Stimulated activated memory B cell treated with anti-CD40 and anti-IgM and Interleukin-4, amounts not matched to agents 10 μg/mL and 1 μg/mL and 100 μg/mL, for 72 hours (primary cell): ENCODE results near the gene CABS1.

Source experiments
- ATAC-seq: fragments of 150-1000 bp; cut with Tn5 transposase; 2 replicates; pipeline ENCODE4 v1.10.0; 2021
- H3K27ac Mint-ChIP-seq: one replicate; pipeline ENCODE4 v1.8.0; 2022; ENCODE audit warnings: mild to moderate bottlenecking, mixed read lengths
- H3K27me3 Mint-ChIP-seq: one replicate; pipeline ENCODE4 v1.8.0; 2022; ENCODE audit warnings: mixed read lengths
- H3K36me3 Mint-ChIP-seq: one replicate; pipeline ENCODE4 v1.8.0; 2022; ENCODE audit warnings: mixed read lengths
- H3K4me1 Mint-ChIP-seq: one replicate; pipeline ENCODE4 v1.8.0; 2022; ENCODE audit warnings: mixed read lengths
- H3K4me3 Mint-ChIP-seq: one replicate; pipeline ENCODE4 v1.8.0; 2022; ENCODE audit warnings: mild to moderate bottlenecking, moderate library complexity, mixed read lengths
- H3K9me3 Mint-ChIP-seq: one replicate; pipeline ENCODE4 v1.8.0; 2022; ENCODE audit warnings: mixed read lengths

Gene CABS1

DNA sequence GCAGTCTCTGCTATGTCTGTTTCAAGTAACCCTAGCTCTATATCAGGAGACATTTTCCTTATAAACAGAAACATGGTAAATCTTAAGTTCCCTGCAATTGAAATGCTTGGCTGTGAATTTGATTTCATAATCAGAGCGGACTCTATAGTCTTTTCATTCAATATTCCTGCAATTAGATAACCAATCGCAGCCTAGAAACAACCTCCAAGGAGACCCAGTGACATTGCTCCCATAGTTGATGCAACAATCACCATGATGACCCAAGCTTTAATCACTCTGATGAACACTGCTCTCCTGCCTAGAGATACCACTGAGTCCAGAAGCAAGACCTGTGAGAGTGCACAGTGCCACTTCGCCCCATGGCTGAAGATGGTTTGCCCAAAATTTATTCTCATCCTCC lies at the start of gene CABS1:
Gene CABS1, plus strand, starts transcription at position 301 of the 400 bp plus-strand sequence. Its CDS starts 59 bp downstream, at position 360.
- Mint-ChIP-seq H3K27me3 (no peaks in the 10 kb centered on the region), H3K27ac (no peak within 1 kb of the TSS), H3K36me3 (no peaks in the 10 kb centered on the region), H3K9me3 (no peaks in the 10 kb centered on the region), H3K4me1 (no peaks in the 10 kb centered on the region), H3K4me3 (no peak within 1 kb of the TSS)
- ATAC-seq, result no peak

- Mint-ChIP-seq H3K36me3 (no peaks in the 10 kb centered on the region), H3K27ac (no peak overlapping the region)
These were observed 46.1 kb upstream of the CABS1 start for GRCh38 chr4:70288651-70289050.

DNA sequence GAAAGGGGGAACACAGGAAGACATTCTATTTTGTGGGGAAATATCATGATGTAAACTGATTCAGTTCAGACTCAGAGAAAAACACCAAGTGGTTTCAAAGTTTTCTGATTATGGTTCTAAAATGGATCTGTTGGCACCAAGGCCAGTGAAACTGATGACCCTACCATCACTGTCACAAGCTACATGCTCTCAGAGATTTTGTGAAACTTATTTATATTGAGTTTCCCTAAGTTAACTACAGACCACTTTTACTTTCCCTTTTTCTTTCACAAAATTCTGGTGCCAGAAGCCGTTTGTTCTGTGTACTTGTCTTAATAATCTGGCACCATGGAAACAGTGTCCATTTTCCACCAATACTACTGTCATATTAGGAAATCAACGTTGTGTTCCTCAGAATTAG lies 43.4 kb upstream of the CABS1 start:
- no peaks in the 10 kb centered on the region for H3K27me3 Mint-ChIP-seq
- H3K27ac Mint-ChIP-seq, result no peak overlapping the region
- H3K9me3 Mint-ChIP-seq, result peaks cover 3% of the 10 kb centered on the region
- H3K4me3 Mint-ChIP-seq, result no peak overlapping the region
- ATAC-seq, result no peak
- no peaks in the 10 kb centered on the region for H3K4me1 Mint-ChIP-seq
- no peaks in the 10 kb centered on the region for H3K36me3 Mint-ChIP-seq

More at GRCh38 chr4:70288651-70289050, 46.1 kb upstream of the CABS1 start:
- Mint-ChIP-seq H3K9me3 (peaks cover 6% of the 10 kb centered on the region), H3K27me3 (no peaks in the 10 kb centered on the region), H3K4me3 (no peak overlapping the region), H3K4me1 (no peaks in the 10 kb centered on the region)
- ATAC-seq, result no peak

DNA sequence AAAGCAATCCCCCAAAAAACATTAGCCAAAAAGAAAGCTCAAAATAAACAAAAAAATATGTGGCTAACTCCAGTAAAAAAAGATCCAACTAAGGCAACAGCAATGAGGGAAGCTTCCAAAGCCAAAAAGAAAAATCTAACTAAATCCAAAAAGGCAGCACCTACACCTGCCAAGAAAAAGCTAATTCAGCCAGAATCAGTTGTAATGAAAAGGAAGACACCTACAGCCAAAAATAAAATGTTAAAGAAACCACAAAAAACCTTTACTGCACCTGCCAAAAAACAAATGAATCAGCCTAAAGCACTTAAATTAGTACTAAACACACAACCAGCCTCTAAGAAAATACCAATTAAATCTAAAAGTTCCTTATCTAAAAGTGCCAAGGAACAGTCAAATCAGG lies 37.2 kb upstream of the CABS1 start:
- Mint-ChIP-seq H3K27me3 (no peaks in the 10 kb centered on the region), H3K36me3 (no peaks in the 10 kb centered on the region), H3K9me3 (peaks cover 2% of the 10 kb centered on the region), H3K4me1 (no peaks in the 10 kb centered on the region), H3K27ac (no peak overlapping the region), H3K4me3 (no peak overlapping the region)
- ATAC-seq, result no peak

DNA sequence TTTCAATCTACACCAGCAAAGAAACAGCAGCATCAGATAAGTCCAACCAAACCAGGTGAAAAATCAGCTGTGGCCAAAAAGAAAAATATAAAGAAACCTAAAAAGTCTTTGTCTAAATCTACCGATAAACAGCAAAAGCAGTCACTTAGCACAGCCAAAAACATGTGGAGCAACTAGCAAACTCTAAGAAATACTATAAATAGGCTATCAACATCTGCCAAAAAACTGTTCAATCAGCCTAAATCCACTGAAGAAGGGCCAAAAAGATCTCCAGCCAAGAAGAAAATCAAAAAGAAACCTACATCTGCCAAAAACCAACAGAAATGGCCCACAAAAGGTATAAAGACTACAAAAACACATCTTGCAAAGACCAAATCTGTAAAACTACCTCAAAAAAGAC lies 36.7 kb upstream of the CABS1 start:
- no peaks in the 10 kb centered on the region for H3K27me3 Mint-ChIP-seq
- H3K36me3 Mint-ChIP-seq, result no peaks in the 10 kb centered on the region
- H3K4me3 Mint-ChIP-seq, result no peak overlapping the region
- no peak for ATAC-seq
- peaks cover 2% of the 10 kb centered on the region for H3K9me3 Mint-ChIP-seq
- H3K4me1 Mint-ChIP-seq, result no peaks in the 10 kb centered on the region
- H3K27ac Mint-ChIP-seq, result no peak overlapping the region

- ATAC-seq, result no peak
- H3K27me3 Mint-ChIP-seq, result no peaks in the 10 kb centered on the region
- H3K36me3 Mint-ChIP-seq, result no peaks in the 10 kb centered on the region
- no peak overlapping the region for H3K4me3 Mint-ChIP-seq
- no peak overlapping the region for H3K27ac Mint-ChIP-seq
- no peaks in the 10 kb centered on the region for H3K4me1 Mint-ChIP-seq
- peaks cover 2% of the 10 kb centered on the region for H3K9me3 Mint-ChIP-seq
These were observed 35.1 kb upstream of the CABS1 start for GRCh38 chr4:70299643-70300042.

DNA sequence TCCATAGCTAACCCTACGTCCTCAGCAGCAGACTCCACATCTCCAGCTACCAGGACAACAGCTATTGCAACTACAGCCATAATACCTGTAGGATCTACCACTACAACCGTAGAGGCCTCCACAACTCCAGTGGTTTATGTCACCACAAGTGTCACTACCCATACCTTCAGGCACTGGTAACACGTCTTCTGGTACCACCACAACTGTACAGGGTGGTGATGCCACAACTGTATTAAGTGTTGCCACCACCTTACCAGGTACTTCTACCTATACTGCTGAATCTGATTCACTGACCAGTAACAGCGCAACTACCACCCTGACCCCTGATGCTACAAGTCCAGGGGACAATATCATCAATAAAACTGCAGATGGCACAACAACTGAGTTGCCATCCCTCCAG lies 34.6 kb upstream of the CABS1 start:
- peak; percentile 50 for ATAC-seq
- Mint-ChIP-seq H3K36me3 (no peaks in the 10 kb centered on the region), H3K27ac (no peak overlapping the region), H3K4me1 (no peaks in the 10 kb centered on the region), H3K9me3 (peaks cover 2% of the 10 kb centered on the region), H3K4me3 (no peak overlapping the region), H3K27me3 (no peaks in the 10 kb centered on the region)

DNA sequence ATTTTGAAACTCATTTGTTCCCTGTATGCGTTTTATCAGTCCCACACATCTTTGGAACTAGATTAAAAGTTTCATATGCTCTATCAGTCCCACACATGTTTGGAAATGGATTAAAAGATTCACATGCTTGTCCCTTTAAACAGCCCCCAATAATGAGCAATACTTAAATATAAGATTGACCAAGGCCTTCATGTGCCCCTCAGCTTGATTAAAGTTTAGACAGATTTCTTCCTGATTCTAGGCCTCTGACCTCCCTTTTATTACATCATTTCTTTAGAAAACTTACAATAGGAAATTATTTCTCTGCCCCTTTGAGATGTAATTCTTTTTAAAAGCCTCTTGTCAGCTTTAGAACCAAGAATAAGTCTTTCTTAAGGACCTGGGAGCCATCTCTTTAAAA lies 31.7 kb upstream of the CABS1 start:
- Mint-ChIP-seq H3K9me3 (peaks cover 6% of the 10 kb centered on the region), H3K36me3 (no peaks in the 10 kb centered on the region), H3K4me1 (no peaks in the 10 kb centered on the region), H3K4me3 (no peak overlapping the region), H3K27ac (no peak overlapping the region), H3K27me3 (no peaks in the 10 kb centered on the region)
- ATAC-seq, result no peak

GRCh38 chr4:70305601-70306000 lies 29.2 kb upstream of the CABS1 start:
- Mint-ChIP-seq H3K9me3 (peaks cover 6% of the 10 kb centered on the region), H3K36me3 (no peaks in the 10 kb centered on the region), H3K27me3 (no peaks in the 10 kb centered on the region), H3K4me3 (no peak overlapping the region), H3K27ac (no peak overlapping the region), H3K4me1 (no peaks in the 10 kb centered on the region)
- no peak for ATAC-seq

DNA sequence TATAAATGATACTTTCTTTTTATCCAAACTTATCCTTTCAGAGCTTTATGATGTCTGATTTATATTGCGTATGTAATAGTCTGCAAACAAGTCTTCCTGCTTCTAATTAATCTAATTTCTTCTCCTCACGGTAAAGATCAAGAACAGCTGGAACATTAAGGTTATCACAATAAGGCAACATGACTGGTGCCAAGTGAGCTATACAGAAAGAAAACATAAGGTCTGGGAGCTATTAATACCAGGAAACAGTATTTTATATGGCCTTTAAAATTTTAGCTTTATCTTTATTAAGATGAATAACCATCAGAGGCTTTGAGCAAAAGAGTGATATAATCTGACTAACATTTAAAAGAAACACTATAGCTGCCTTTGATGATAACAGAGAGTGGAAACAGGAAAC lies 28.7 kb upstream of the CABS1 start:
- no peaks in the 10 kb centered on the region for H3K27me3 Mint-ChIP-seq
- no peak overlapping the region for H3K4me3 Mint-ChIP-seq
- no peaks in the 10 kb centered on the region for H3K4me1 Mint-ChIP-seq
- no peak overlapping the region for H3K27ac Mint-ChIP-seq
- peaks cover 6% of the 10 kb centered on the region for H3K9me3 Mint-ChIP-seq
- H3K36me3 Mint-ChIP-seq, result no peaks in the 10 kb centered on the region
- no peak for ATAC-seq

- no peak overlapping the region for H3K4me3 Mint-ChIP-seq
- H3K27ac Mint-ChIP-seq, result no peak overlapping the region
- H3K4me1 Mint-ChIP-seq, result no peaks in the 10 kb centered on the region
- peaks cover 2% of the 10 kb centered on the region for H3K9me3 Mint-ChIP-seq
- H3K27me3 Mint-ChIP-seq, result no peaks in the 10 kb centered on the region
- no peaks in the 10 kb centered on the region for H3K36me3 Mint-ChIP-seq
- ATAC-seq, result no peak
These were observed 21.0 kb upstream of the CABS1 start for GRCh38 chr4:70313736-70314135.

DNA sequence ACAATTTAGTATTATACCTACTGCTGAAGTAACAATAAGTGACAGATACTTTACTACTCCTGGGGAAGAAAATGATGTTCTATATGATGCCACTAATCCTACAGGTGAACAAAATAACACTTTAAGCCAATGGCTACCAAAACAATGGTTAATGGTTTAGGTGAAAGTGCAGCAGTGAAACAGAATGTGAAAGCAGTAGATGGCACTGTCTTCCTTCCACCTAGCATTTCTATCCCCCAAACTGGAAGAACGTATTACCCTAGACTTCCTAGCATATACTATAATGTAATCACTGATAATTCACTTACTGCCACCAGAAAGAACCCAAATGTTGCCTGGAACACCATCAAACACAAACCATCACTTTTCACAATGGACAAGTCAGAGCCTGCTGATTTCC lies 18.9 kb upstream of the CABS1 start:
- Mint-ChIP-seq H3K27ac (no peak overlapping the region), H3K27me3 (no peaks in the 10 kb centered on the region), H3K4me1 (no peaks in the 10 kb centered on the region), H3K4me3 (no peak overlapping the region), H3K9me3 (no peaks in the 10 kb centered on the region), H3K36me3 (no peaks in the 10 kb centered on the region)
- ATAC-seq, result no peak

GRCh38 chr4:70326052-70326451 lies 8.7 kb upstream of the CABS1 start:
- no peaks in the 10 kb centered on the region for H3K36me3 Mint-ChIP-seq
- ATAC-seq, result no peak
- H3K9me3 Mint-ChIP-seq, result no peaks in the 10 kb centered on the region
- no peaks in the 10 kb centered on the region for H3K27me3 Mint-ChIP-seq
- no peak overlapping the region for H3K27ac Mint-ChIP-seq
- no peaks in the 10 kb centered on the region for H3K4me1 Mint-ChIP-seq
- H3K4me3 Mint-ChIP-seq, result no peak overlapping the region

GRCh38 chr4:70336043-70336442 lies 1.3 kb downstream of the CABS1 start:
- Mint-ChIP-seq H3K27me3 (no peaks in the 10 kb centered on the region), H3K9me3 (no peaks in the 10 kb centered on the region), H3K36me3 (no peaks in the 10 kb centered on the region), H3K4me3 (no peak overlapping the region), H3K4me1 (no peaks in the 10 kb centered on the region), H3K27ac (no peak overlapping the region)
- ATAC-seq, result no peak

DNA sequence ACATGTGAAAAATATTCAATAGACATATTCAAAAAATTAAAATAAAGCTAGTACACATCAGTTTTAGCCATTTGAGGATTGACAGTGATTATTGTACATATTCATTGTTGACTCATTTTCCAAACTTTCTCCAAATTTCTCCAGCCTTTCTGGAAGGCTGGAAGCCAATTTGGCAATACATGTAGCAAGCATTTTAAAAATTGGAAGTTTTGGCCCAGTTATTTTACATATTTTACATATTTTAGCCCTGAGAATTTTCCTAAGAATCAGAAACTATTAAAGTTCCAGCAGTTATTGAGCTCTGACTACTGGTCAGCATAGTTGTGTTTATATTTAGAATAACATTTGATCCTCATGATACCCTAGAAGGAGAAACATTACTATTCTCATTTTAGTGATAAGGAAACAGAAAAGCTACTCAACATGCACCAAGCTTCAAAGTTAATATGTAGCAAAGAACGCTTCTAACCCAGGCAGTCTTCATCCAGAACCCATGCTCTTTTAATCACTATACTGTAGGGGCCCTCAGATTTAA lies 3.2 kb downstream of the CABS1 start:
- Mint-ChIP-seq H3K36me3 (no peaks in the 10 kb centered on the region), H3K4me1 (no peaks in the 10 kb centered on the region), H3K27me3 (no peaks in the 10 kb centered on the region), H3K27ac (no peak overlapping the region), H3K9me3 (peaks cover 2% of the 10 kb centered on the region), H3K4me3 (no peak overlapping the region)
- ATAC-seq, result no peak

DNA sequence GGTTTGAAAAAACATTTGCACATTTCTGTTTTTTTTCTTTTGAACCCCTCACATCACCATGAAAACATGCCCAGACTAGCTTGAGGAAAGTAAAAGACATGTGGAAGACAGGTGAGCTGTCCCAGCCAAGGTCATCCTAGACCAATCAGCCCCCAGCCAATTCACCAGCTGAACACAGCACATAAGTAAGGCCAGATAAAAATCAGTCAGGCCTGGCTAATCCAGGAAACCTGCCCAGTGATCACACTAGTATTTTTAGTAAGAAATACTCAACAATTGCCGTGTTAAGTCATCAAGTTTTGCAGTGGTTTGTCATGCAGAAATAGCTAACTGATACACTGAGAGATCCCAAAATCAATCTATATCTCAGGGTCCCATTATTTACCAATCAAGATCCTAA lies 21.4 kb downstream of the CABS1 start:
- no peak for ATAC-seq
- no peaks in the 10 kb centered on the region for H3K9me3 Mint-ChIP-seq
- H3K4me1 Mint-ChIP-seq, result no peaks in the 10 kb centered on the region
- no peak overlapping the region for H3K27ac Mint-ChIP-seq
- no peak overlapping the region for H3K4me3 Mint-ChIP-seq
- H3K27me3 Mint-ChIP-seq, result no peaks in the 10 kb centered on the region
- H3K36me3 Mint-ChIP-seq, result no peaks in the 10 kb centered on the region

GRCh38 chr4:70359115-70359661 lies 24.4 kb downstream of the CABS1 start:
- no peak for ATAC-seq

More at GRCh38 chr4:70359115-70359661, 24.4 kb downstream of the CABS1 start:
- Mint-ChIP-seq H3K4me1 (no peaks in the 10 kb centered on the region), H3K4me3 (no peak overlapping the region), H3K36me3 (no peaks in the 10 kb centered on the region), H3K27ac (no peak overlapping the region), H3K9me3 (no peaks in the 10 kb centered on the region), H3K27me3 (no peaks in the 10 kb centered on the region)
